Stimulated activated naive CD8-positive, alpha-beta T cell treated with anti-CD3 and anti-CD28 coated beads, Interleukin-15, amount 100 ng/mL, for 72 hours (primary cell): Measurements from ENCODE around the gene CD82.

Source experiments
- ATAC-seq: fragments of 150-1000 bp; cut with Tn5 transposase; 2 replicates; pipeline ENCODE4 v1.10.0; 2021; ENCODE audit warnings: mild to moderate bottlenecking, moderate library complexity
- DNase-seq, 2 donors: peaks; one replicate each; pipeline ENCODE4 v3.0.0; 2021 to 2022
- H3K27ac Mint-ChIP-seq, 2 donors: one replicate each; pipeline ENCODE4 v1.8.0; 2022; ENCODE audit warnings: mild to moderate bottlenecking in 2 of 2, mixed read lengths in 2 of 2, moderate library complexity in 2 of 2
- H3K27me3 Mint-ChIP-seq: one replicate; pipeline ENCODE4 v1.8.0; 2022; ENCODE audit warnings: mixed read lengths
- H3K4me1 Mint-ChIP-seq: one replicate; pipeline ENCODE4 v1.8.0; 2022; ENCODE audit warnings: mild to moderate bottlenecking, mixed read lengths
- H3K4me3 Mint-ChIP-seq, 2 donors: one replicate each; pipeline ENCODE4 v1.8.0; 2022; ENCODE audit warnings: mild to moderate bottlenecking in 2 of 2, mixed read lengths in 2 of 2, moderate library complexity in 1 of 2
- H3K9me3 Mint-ChIP-seq, 2 donors: one replicate each; pipeline ENCODE4 v1.8.0; 2022; ENCODE audit warnings: mixed read lengths in 2 of 2

The CD82 gene

GRCh38 chr11:44563711-44564110 lies 1.8 kb upstream of the CD82 start:
- peaks cover 71% of the 10 kb centered on the region for H3K4me1 Mint-ChIP-seq
- H3K27ac Mint-ChIP-seq: no peak overlapping the region
- H3K9me3 Mint-ChIP-seq: peaks cover 9 to 13% of the 10 kb centered on the region in 2 donors
- no peak overlapping the region for H3K4me3 Mint-ChIP-seq
- ATAC-seq: no peak
- no peaks in the 10 kb centered on the region for H3K27me3 Mint-ChIP-seq
- no peak for DNase-seq

DNA sequence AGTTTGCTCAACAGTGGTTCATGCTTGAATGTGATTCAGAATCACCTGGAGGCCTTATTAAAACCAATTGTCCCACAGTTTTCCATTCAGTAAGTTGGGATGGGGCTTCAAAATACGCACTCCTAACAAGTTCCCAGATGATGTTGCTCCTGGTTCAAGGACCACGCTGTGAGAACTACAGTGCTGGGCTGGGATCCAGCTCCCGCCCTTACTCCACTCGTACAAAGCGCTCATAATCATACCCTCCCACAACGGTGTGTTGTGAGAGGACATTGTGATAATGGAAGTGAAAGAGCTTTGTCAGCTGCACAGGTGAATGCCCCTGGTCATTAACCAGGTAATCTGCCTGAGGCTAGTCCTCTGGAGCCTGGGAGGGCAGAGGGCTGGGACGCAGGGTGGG lies 1.3 kb upstream of the CD82 start:
- DNase-seq (no peak), ATAC-seq (no peak)
- H3K4me3 Mint-ChIP-seq: peak overlapping the region in 1 of 2 donors; percentile 92
- no peaks in the 10 kb centered on the region for H3K27me3 Mint-ChIP-seq
- peaks cover 71% of the 10 kb centered on the region for H3K4me1 Mint-ChIP-seq
- peaks cover 9 to 13% of the 10 kb centered on the region in 2 donors for H3K9me3 Mint-ChIP-seq
- H3K27ac Mint-ChIP-seq: no peak overlapping the region

- Mint-ChIP-seq H3K4me1 (peaks cover 71% of the 10 kb centered on the region), H3K4me3 (peak overlapping the region; percentile 88 to 92)
Measured at GRCh38 chr11:44564670-44565210, 723 bp upstream of the CD82 start.

GRCh38 chr11:44565953-44566949 lies 788 bp downstream of the CD82 start:
- DNase-seq: peak in 1 of 2 donors; percentile 23
- peaks cover 9 to 13% of the 10 kb centered on the region in 2 donors for H3K9me3 Mint-ChIP-seq
- H3K4me1 Mint-ChIP-seq: peaks cover 73% of the 10 kb centered on the region
- no peak for ATAC-seq
- H3K27ac Mint-ChIP-seq: peak overlapping the region; percentile 22 to 81
- H3K27me3 Mint-ChIP-seq: no peaks in the 10 kb centered on the region
- peak overlapping the region; percentile 88 to 92 for H3K4me3 Mint-ChIP-seq

More at GRCh38 chr11:44564670-44565210, 723 bp upstream of the CD82 start:
- DNase-seq (peak; percentile 16 to 20), ATAC-seq (no peak)
- peak overlapping the region; percentile 19 to 77 for H3K27ac Mint-ChIP-seq
- H3K9me3 Mint-ChIP-seq: peaks cover 9 to 13% of the 10 kb centered on the region in 2 donors
- no peaks in the 10 kb centered on the region for H3K27me3 Mint-ChIP-seq

DNA sequence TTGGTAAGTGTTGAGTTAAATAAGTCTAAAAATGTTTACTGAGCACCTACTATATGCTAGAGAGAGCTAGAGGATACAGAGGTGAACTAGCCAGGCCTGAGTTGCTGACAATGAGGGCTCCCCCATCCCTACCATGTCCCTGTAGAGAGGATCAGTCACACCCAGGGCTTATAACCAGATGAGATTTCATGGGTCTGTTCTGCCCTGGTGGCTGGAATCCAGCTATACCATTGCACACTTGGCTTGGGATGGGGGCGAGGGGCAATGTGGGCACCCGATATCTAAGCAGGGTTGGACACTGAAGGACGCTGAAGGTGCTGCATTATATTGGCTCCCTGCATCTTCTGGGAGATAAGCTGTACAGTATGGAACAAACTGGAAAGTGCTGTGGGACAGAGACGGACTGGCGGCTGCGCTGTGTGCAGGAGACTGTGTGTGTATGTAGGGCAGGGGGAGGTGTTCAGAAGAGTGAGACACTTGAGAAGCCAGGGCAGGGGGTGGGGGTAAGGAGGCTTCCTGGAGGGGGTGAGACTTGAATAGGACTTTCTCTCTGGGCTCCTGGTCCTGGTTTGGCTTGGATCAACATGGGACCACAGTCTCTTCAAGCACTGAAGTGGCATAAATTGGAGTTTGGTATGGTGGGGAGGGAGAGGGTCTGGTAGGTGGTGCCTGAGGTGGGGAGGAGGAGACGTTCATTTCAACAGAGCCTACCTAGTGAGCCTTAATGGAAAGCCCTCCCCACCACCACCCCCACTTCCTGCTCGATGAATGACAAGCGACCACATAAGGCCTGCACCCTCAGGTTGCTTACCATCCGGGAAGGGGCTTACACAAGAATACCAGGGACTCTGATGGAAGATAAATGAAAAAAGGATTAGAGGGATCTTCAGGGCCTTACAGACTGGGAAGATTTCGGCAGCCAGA lies 1.8 kb downstream of the CD82 start:
- Mint-ChIP-seq H3K27me3 (no peaks in the 10 kb centered on the region), H3K9me3 (peaks cover 9 to 13% of the 10 kb centered on the region in 2 donors), H3K4me1 (peaks cover 76% of the 10 kb centered on the region), H3K27ac (peak overlapping the region; percentile 85 to 93), H3K4me3 (peak overlapping the region; percentile 88 to 92)
- DNase-seq (peak; percentile 40 to 56), ATAC-seq (no peak)

DNA sequence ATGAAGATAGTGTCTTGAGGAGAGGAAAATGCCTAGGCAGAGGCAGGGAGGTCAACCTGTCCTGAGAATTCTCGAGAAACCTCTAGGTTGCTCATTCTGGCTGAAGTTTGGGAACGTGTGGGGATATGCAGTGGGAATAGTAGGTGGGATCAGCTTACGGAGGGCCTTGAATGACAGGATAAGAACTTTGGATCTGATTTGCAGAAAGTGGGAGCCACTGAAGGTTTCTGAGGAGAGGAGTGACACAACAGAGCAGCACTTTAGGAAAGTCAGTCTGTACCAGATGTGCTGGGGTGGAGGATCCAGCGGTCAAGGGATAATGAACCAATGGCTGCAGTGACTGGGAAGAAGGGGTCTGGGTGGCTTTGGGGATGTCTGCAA lies 2.4 kb downstream of the CD82 start:
- DNase-seq: no peak
- peaks cover 76% of the 10 kb centered on the region for H3K4me1 Mint-ChIP-seq
- peak overlapping the region; percentile 88 to 92 for H3K4me3 Mint-ChIP-seq
- no peaks in the 10 kb centered on the region for H3K27me3 Mint-ChIP-seq
- H3K27ac Mint-ChIP-seq: peak overlapping the region; percentile 85 to 93
- peaks cover 9 to 13% of the 10 kb centered on the region in 2 donors for H3K9me3 Mint-ChIP-seq
- ATAC-seq: no peak

DNA sequence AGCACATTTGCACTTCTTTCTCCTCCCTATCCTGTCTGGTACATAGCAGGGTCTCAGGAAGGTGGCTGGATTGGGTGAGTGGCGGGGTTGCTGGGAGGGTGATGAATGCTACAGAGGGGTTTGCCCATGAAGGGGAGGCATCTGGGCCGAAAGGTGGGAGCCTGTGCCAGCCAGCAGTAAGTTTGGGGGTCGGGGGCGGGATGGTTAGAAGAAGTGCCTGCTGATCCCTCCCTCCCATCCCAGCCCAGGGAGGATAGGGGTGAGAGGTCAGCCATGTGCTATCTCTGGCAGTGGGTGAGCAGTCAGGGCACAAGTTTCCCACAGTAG lies 2.8 kb downstream of the CD82 start:
- ATAC-seq: no peak
- peak overlapping the region in 1 of 2 donors; percentile 85 for H3K27ac Mint-ChIP-seq
- H3K4me3 Mint-ChIP-seq: peak overlapping the region; percentile 88 to 92
- H3K27me3 Mint-ChIP-seq: no peaks in the 10 kb centered on the region
- peak in 1 of 2 donors; percentile 9 for DNase-seq
- H3K4me1 Mint-ChIP-seq: peaks cover 77% of the 10 kb centered on the region
- peaks cover 9 to 13% of the 10 kb centered on the region in 2 donors for H3K9me3 Mint-ChIP-seq

- peak; percentile 83 for ATAC-seq
- Mint-ChIP-seq H3K4me3 (peak overlapping the region; percentile 88 to 92), H3K9me3 (peaks cover 9 to 13% of the 10 kb centered on the region in 2 donors), H3K4me1 (peaks cover 82% of the 10 kb centered on the region), H3K27ac (peak overlapping the region; percentile 83 to 94), H3K27me3 (no peaks in the 10 kb centered on the region)
- DNase-seq: peak; percentile 84 to 95
Measured at GRCh38 chr11:44568658-44569473, 3.4 kb downstream of the CD82 start.

- Mint-ChIP-seq H3K4me1 (peaks cover 87% of the 10 kb centered on the region), H3K27me3 (no peaks in the 10 kb centered on the region), H3K9me3 (peaks cover 9 to 13% of the 10 kb centered on the region in 2 donors), H3K4me3 (peak overlapping the region; percentile 88 to 92), H3K27ac (peak overlapping the region in 1 of 2 donors; percentile 94)
- DNase-seq: no peak
- no peak for ATAC-seq
Measured at GRCh38 chr11:44570411-44571155, 5.1 kb downstream of the CD82 start.

GRCh38 chr11:44571871-44572270 lies 6.4 kb downstream of the CD82 start:
- peak overlapping the region; percentile 47 to 55 for H3K27ac Mint-ChIP-seq
- ATAC-seq: no peak
- peaks cover 98% of the 10 kb centered on the region for H3K4me1 Mint-ChIP-seq
- H3K9me3 Mint-ChIP-seq: peaks cover 9 to 13% of the 10 kb centered on the region in 2 donors
- no peaks in the 10 kb centered on the region for H3K27me3 Mint-ChIP-seq
- DNase-seq: no peak
- peak overlapping the region; percentile 80 to 88 for H3K4me3 Mint-ChIP-seq

- DNase-seq (no peak), ATAC-seq (no peak)
- Mint-ChIP-seq H3K27ac (peak overlapping the region; percentile 96 to 97), H3K9me3 (peaks cover 7 to 8% of the 10 kb centered on the region in 2 donors), H3K27me3 (no peaks in the 10 kb centered on the region), H3K4me1 (peaks cover 98% of the 10 kb centered on the region), H3K4me3 (peak overlapping the region; percentile 80 to 88)
Measured at GRCh38 chr11:44572436-44572835, 7.0 kb downstream of the CD82 start.

GRCh38 chr11:44572884-44573283 lies 7.4 kb downstream of the CD82 start:
- H3K27ac Mint-ChIP-seq: peak overlapping the region; percentile 96 to 97
- no peaks in the 10 kb centered on the region for H3K27me3 Mint-ChIP-seq
- H3K4me3 Mint-ChIP-seq: peak overlapping the region; percentile 80 to 88
- peaks cover 98% of the 10 kb centered on the region for H3K4me1 Mint-ChIP-seq
- no peak for ATAC-seq
- DNase-seq: no peak
- peaks cover 2 to 4% of the 10 kb centered on the region in 2 donors for H3K9me3 Mint-ChIP-seq

DNA sequence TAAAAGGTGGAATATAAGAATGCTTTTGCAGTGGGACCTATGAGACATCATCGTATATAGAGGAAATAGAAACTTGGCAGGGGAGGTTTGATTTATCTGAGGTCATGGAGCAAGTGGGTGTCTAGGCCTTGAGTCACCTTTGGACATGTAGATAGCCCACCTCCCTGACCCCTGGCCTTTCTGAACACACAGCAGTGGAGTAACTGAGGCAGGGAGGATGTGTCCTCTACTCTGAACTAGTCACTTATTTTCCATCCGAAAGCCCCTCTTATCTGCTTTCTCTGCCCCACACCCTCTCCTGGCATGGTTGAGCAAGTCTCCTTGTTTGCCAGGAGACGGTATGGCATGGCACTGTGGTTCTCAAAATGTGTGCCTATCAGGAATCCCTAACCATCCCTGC lies 7.9 kb downstream of the CD82 start:
- H3K27me3 Mint-ChIP-seq: no peaks in the 10 kb centered on the region
- ATAC-seq: no peak
- peaks cover 98% of the 10 kb centered on the region for H3K4me1 Mint-ChIP-seq
- peak overlapping the region; percentile 96 to 97 for H3K27ac Mint-ChIP-seq
- peak overlapping the region; percentile 80 to 88 for H3K4me3 Mint-ChIP-seq
- peak in 1 of 2 donors; percentile 23 for DNase-seq
- no peaks in the 10 kb centered on the region for H3K9me3 Mint-ChIP-seq
